Effector memory CD4-positive, alpha-beta T cell (primary cell): ENCODE results near the gene PRKAG2.

Source experiments
- DNase-seq, 3 donors: peaks; one replicate each; pipeline ENCODE4 v3.0.0-alpha.2; 2020
- H3K27ac ChIP-seq: 2 replicates; pipeline ENCODE4 v1.7.0; 2013; ENCODE audit warnings: mild to moderate bottlenecking, low read length, moderate library complexity; ENCODE audit not compliant: insufficient read depth, poor library complexity, severe bottlenecking
- H3K27me3 ChIP-seq: replicated peaks from 2 replicates; pipeline ENCODE4 v1.7.0; 2013; ENCODE audit warnings: mild to moderate bottlenecking, low read length; ENCODE audit not compliant: insufficient read depth, control insufficient read depth, poor library complexity, severe bottlenecking
- H3K36me3 ChIP-seq: 2 replicates; pipeline ENCODE4 v1.7.0; 2013; ENCODE audit warnings: mild to moderate bottlenecking, low read length, moderate library complexity; ENCODE audit not compliant: control insufficient read depth, insufficient read depth
- H3K4me1 ChIP-seq: 2 replicates; pipeline ENCODE4 v1.7.0; 2013; ENCODE audit warnings: low read length, mild to moderate bottlenecking; ENCODE audit not compliant: control insufficient read depth, insufficient read depth, poor library complexity, severe bottlenecking
- H3K4me3 ChIP-seq: 2 replicates; pipeline ENCODE4 v1.7.0; 2013; ENCODE audit warnings: low read length, low read depth, mild to moderate bottlenecking; ENCODE audit not compliant: insufficient read depth, poor library complexity, severe bottlenecking
- H3K9me3 ChIP-seq: 2 replicates; pipeline ENCODE4 v1.7.0; 2013; ENCODE audit warnings: mild to moderate bottlenecking, low read length, moderate library complexity; ENCODE audit not compliant: control insufficient read depth

PRKAG2 gene

DNA sequence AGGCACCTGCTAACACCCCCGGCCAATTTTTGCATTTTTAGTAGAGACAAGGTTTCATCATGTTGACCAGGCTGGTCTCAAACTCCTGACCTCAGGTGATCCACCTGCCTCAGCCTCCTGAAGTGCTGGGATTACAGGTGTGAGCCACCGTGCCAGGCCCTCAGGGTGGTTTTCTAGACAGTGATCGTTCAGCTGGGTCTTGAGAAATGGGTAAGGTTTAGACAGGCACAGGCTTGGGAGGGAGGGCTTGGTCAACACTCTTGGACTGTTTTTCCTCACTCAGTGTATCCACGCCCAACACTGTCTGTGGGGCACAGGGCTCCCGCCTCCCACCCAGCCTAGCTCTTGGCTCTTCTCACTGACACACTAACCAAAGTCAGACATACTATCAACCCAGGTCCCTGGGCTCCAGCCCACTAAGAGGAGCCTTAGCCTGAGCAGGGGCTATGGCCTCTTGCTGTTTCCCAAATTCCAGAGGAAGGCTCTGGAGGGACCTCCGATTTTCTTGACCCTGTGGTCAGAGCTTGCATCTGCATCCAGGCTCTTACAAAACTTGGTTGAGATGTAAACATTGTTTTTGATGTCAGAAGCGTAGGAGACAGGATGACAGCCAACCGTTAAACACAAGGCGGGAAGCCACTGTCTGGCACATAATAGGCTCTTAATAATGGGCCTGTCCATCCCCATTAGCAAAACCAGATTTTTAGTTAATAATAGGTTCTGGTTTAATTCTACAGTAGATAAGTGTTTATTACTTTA is 143.9 kb downstream of the PRKAG2 start:
- DNase-seq = no peak
- H3K27ac ChIP-seq = no peak overlapping the region
- H3K4me1 ChIP-seq = no peaks in the 10 kb centered on the region
- H3K36me3 ChIP-seq = no peaks in the 10 kb centered on the region
- H3K9me3 ChIP-seq = no peaks in the 10 kb centered on the region
- H3K27me3 ChIP-seq = no peaks in the 10 kb centered on the region
- no peak overlapping the region for H3K4me3 ChIP-seq

DNA sequence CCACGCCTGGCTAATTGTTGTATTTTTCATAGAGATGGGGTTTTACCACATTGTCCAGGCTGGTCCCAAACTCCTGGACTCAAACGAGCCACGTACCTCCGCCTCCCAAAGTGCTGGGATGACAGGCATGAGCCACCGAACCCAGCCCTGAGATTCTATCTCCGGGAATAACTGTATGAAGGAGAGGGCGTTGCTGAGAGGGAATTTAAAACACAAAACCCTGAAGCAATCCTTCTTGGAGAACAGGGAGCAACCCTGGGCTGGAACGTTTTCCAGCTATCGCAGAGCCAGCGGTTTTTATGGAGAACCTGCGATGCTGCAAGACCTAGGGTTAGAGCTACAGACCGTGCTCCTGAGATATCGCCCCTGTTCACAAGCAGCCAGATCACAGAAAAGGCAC is 144.6 kb downstream of the PRKAG2 start:
- Histone ChIP-seq H3K36me3 (no peaks in the 10 kb centered on the region), H3K4me1 (no peaks in the 10 kb centered on the region), H3K4me3 (no peak overlapping the region), H3K9me3 (no peaks in the 10 kb centered on the region), H3K27ac (no peak overlapping the region), H3K27me3 (no peaks in the 10 kb centered on the region)
- DNase-seq = no peak

DNA sequence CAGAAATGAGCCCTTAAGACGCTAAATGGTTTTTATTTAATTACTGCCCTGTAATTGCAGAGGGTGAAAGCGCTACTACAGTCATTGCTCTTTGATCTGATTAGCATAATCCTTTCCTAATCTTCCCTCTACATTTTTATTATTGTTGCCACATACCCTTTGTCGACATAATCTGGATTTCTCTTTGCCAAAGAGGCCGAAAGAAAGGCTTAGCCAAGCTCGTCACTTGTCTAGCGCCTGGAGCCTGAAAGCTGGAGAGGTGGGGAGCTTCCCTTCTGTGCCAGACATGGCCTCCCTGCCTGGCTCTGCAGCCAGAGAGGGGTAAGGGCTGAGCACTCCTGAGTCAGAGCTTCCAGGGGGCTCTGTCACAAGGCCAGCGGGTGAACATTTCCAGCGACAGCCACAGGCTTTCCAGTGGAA is 145.9 kb downstream of the PRKAG2 start:
- Histone ChIP-seq H3K9me3 (no peaks in the 10 kb centered on the region), H3K36me3 (no peaks in the 10 kb centered on the region), H3K27me3 (no peaks in the 10 kb centered on the region), H3K4me1 (no peaks in the 10 kb centered on the region), H3K4me3 (no peak overlapping the region), H3K27ac (no peak overlapping the region)
- DNase-seq = no peak

DNA sequence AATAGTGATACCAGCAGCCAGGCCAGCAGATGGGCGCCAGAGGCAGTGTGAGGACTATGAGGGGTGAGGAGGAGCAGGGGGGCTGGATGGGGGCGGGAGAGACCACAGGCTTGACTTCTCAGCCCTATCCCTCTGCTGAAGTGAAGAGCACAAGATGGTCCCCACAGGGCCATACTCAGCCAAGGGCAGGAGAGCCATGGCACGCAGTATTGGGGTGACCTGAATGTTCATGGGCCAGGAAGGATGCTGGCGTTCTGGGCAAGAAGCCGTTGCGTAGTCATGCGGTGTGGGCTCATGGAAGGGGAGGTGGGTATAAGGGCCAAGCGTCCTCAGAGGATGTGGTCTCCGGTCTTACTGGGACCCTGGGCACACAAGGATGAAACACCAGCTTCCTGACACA is 146.3 kb downstream of the PRKAG2 start:
- Histone ChIP-seq H3K27ac (no peak overlapping the region), H3K36me3 (no peaks in the 10 kb centered on the region), H3K4me1 (no peaks in the 10 kb centered on the region), H3K9me3 (no peaks in the 10 kb centered on the region), H3K27me3 (no peaks in the 10 kb centered on the region), H3K4me3 (no peak overlapping the region)
- no peak for DNase-seq

DNA sequence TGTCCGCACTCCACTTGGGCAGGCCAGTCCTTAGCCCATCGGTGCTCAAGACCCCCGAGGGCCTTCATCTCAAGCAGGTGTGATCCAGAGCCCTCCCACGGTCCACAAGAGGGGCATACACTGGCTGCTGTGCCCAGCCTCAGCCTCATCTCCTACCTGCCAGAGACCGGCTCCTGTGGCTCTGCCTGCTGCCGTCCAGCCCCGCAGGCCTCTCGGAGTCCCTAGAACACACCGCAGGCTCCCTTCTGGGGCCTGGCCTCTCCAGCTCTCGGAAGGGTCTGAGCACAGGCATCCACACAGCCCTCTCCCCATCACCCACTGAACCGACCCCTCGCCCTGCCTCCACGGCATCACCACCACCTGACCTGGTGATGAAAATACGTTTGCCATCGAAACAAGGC is 147.4 kb downstream of the PRKAG2 start:
- no peak overlapping the region for H3K27ac ChIP-seq
- no peak overlapping the region for H3K4me3 ChIP-seq
- H3K36me3 ChIP-seq = no peaks in the 10 kb centered on the region
- no peaks in the 10 kb centered on the region for H3K4me1 ChIP-seq
- DNase-seq = no peak
- H3K27me3 ChIP-seq = no peaks in the 10 kb centered on the region
- H3K9me3 ChIP-seq = no peaks in the 10 kb centered on the region

DNA sequence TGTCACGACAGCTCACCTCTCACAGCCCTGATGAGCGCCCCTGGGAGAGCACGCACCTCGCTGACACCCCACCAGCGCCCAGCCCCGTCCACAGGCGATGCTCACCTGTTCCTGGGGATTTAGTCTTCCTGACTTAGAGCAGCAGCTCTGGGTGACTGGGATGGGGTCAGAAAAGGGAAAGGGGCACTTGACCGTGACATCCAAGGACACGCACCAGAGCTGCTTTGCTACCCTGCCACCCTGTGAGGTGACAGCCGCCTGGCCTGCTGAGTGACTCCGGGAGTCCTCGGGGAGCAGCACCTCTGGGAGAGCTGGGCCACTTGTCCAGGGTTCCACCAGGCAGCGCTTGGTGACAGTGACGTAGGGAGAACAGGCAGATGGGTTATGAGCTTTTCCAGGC is 148.2 kb downstream of the PRKAG2 start:
- DNase-seq = no peak
- H3K9me3 ChIP-seq = no peaks in the 10 kb centered on the region
- H3K36me3 ChIP-seq = no peaks in the 10 kb centered on the region
- no peaks in the 10 kb centered on the region for H3K4me1 ChIP-seq
- H3K4me3 ChIP-seq = no peak overlapping the region
- no peak overlapping the region for H3K27ac ChIP-seq
- H3K27me3 ChIP-seq = no peaks in the 10 kb centered on the region

DNA sequence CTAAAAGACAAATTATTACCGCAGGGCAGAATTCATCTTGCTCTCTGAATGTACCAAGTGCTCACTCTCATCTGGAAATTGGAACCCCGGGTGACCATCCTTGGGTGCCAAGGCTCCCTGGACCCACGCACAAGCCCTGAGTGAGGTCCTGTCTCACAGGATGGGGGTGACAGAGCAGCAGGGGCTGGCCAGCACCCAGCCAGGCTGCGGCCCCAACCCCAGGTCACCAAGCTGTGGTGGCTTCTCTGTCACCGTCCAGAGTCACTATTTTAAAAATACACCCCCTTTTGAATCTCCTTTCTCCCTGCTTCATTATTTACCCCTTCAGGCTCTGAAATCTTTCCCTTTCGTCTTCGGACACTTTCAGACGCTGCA is 148.6 kb downstream of the PRKAG2 start:
- no peaks in the 10 kb centered on the region for H3K36me3 ChIP-seq
- H3K4me1 ChIP-seq = no peaks in the 10 kb centered on the region
- no peak overlapping the region for H3K27ac ChIP-seq
- no peak overlapping the region for H3K4me3 ChIP-seq
- H3K27me3 ChIP-seq = no peaks in the 10 kb centered on the region
- no peak for DNase-seq
- H3K9me3 ChIP-seq = no peaks in the 10 kb centered on the region

DNA sequence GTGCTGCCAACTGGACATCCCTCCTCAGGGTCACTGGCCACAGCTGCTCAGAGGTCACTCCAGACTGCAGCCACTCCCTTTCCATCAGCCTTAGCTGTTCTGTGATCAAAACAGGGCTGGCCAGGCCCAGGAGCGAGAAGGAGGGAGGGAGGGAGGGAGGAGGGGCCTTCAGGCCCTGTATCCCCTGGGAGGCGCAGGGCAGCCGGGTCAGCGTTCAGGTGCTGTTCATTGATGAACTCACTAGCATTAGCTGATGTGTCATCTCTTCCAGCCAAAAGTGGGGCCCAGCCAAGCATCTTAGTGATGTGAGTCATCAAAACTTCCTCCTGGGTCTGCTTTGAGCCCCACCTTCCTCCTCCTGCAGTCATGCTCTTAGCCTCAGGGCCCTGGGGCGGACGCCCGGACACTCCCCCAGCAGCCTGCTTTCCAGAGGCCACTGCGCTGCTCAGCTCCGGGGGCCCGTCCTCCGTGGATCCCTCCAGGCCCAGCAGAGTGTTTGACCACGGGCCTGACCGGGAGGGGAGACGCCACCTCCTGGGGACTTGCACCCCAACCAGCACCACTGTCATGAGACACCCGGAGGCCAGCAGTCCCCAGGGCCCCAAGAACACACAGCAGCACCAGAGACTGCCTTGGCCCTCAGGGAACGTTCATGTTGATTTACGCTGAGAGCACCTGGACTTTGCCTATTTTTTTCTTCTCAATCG is 149.2 kb downstream of the PRKAG2 start:
- H3K27me3 ChIP-seq = no peaks in the 10 kb centered on the region
- H3K27ac ChIP-seq = no peak overlapping the region

DNA sequence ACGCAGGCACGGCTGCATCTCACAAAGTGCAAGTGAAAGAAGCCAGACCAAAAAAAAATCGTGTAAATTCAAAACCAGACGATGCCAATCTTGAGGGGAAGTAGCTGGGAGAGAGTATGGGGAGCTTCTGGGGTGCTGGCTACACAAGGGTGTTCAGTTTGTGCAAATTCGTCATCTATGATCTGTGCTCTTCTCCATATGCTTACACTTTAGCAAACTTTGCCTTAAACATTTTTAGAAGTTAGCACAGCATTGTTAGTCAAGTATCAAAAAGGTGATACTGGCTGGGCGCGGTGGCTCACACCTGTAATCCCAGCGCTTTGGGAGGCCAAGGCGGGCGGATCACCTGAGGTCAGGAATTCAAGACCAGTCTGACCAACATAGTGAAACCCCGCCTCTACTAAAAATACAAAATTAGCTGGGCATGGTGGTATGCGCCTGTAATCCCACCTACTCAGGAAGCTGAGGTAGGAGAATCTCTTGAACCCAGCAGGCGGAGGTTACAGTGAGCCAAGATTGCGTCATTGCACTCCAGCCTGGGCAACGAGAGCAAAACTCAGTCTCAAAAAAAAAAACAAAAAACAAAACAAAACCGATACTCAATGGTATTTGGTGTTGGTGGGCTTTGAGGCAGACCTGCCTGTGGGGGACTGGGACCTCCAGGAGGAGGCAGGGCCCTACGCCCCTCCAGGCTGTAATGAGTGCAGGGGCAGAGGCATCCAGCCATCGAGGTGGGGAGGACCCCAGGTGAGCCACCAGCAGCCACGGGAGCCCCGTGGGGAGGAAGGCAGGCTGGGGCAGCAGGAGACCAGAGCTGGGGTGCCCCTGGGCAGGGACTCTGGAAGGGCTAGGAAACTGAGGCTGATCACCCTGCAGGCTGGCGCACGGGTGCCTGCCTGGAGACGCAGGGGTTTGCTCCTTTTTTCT is 150.0 kb downstream of the PRKAG2 start:
- Histone ChIP-seq H3K27ac (no peak overlapping the region), H3K9me3 (no peaks in the 10 kb centered on the region), H3K4me3 (no peak overlapping the region), H3K36me3 (no peaks in the 10 kb centered on the region), H3K27me3 (no peaks in the 10 kb centered on the region), H3K4me1 (no peaks in the 10 kb centered on the region)
- DNase-seq = no peak

More for the DNA sequence above, 149.2 kb downstream of the PRKAG2 start:
- DNase-seq = no peak
- no peaks in the 10 kb centered on the region for H3K9me3 ChIP-seq
- H3K36me3 ChIP-seq = no peaks in the 10 kb centered on the region
- H3K4me1 ChIP-seq = no peaks in the 10 kb centered on the region
- H3K4me3 ChIP-seq = no peak overlapping the region
